Measurements from ENCODE around the gene CBL. TPM values are rescaled to one million over a fixed set of nuclear protein-coding genes. Genes with fewer than 3 reads are reported as not detected.

Gene CBL
- 10 to 100 TPM; 11.0 to 24.4 (median 13.1) TPM for total RNA-seq
- long read RNA-seq, donor 1, partial matches to known transcripts: 3 of 10 reads
- long read RNA-seq, donor 1, other reads (novel, unspliced or antisense): 7 of 10 reads
- long read RNA-seq, donor 2, full-length matches to known transcripts: 1 of 7 reads
- long read RNA-seq, donor 2, partial matches to known transcripts: 4 of 7 reads
- long read RNA-seq, donor 2, other reads (novel, unspliced or antisense): 2 of 7 reads

DNA sequence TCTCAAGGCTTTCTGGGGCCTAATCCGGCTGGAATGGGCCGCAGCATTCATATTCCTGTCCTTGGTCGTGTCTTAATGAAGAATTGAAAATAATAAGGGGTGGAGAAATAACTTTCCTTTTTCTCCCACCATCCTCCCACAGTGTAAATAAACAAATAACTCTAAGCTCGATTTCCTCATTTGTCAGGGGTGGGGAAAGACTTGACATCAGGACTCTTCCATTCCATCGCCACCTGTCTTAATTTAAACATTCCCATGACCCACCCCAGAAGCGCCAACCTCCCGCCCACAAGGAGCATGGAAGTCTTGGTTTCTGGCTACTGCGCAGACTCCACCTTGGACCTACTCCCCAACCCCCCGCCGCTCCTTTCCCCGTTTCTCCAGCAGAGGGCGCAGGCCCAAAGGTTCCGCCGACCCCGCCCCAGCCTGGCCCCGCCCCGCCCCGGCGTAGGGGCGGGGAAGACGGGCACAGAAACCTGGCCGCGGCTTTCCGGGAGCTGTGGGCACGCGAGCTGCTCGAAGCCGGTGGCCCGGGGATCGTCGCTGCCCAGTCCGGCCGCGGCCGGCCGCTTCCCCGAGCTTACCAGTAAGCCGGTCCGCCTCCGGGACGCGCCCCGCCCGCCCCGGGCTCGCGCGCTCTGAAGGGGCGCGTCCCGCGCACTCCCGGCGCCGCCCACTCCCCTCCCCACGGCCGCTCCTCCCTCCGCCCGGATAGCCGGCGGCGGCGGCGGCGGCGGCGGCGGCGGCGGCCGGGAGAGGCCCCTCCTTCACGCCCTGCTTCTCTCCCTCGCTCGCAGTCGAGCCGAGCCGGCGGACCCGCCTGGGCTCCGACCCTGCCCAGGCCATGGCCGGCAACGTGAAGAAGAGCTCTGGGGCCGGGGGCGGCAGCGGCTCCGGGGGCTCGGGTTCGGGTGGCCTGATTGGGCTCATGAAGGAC, at the start of gene CBL:
Gene CBL (plus strand): TSS at position 766 of the 937 bp plus-strand sequence. CDS start 79 bp downstream, at position 845.
- TF ChIP-seq, protein P1, sequence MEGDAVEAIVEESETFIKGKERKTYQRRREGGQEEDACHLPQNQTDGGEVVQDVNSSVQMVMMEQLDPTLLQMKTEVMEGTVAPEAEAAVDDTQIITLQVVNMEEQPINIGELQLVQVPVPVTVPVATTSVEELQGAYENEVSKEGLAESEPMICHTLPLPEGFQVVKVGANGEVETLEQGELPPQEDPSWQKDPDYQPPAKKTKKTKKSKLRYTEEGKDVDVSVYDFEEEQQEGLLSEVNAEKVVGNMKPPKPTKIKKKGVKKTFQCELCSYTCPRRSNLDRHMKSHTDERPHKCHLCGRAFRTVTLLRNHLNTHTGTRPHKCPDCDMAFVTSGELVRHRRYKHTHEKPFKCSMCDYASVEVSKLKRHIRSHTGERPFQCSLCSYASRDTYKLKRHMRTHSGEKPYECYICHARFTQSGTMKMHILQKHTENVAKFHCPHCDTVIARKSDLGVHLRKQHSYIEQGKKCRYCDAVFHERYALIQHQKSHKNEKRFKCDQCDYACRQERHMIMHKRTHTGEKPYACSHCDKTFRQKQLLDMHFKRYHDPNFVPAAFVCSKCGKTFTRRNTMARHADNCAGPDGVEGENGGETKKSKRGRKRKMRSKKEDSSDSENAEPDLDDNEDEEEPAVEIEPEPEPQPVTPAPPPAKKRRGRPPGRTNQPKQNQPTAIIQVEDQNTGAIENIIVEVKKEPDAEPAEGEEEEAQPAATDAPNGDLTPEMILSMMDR (IDR thresholded peaks at IDR 0.05): peak; percentile 91
- ATAC-seq (peak; percentile 97), DNase-seq (peak; percentile 96 to 99 (median 99))
- Histone ChIP-seq H3K4me3 (peak within 1 kb of the TSS; percentile 76), H3K36me3 (ENCODE audit: low read depth) (no peaks in the 10 kb centered on the region), H3K9me3 (no peaks in the 10 kb centered on the region), H3K4me1 (ENCODE audit: low read depth) (peaks cover 7% of the 10 kb centered on the region)
- intact Hi-C loops (cut with DNase I, micrococcal nuclease): loop anchor here in 1 of 2 donors (10.0 kb wide), 1 partner anchor 119 kb away; no protein-coding TSS in a partner anchor

GRCh38 chr11:119156496-119156895, 49.6 kb upstream of the CBL start:
- no peaks in the 10 kb centered on the region for H3K4me1 ChIP-seq (ENCODE audit: low read depth)
- no peak for ATAC-seq

GRCh38 chr11:119157063-119157462, 49.1 kb upstream of the CBL start:
- H3K4me1 ChIP-seq (ENCODE audit: low read depth): no peaks in the 10 kb centered on the region
- TF ChIP-seq, protein P1 (IDR thresholded peaks at IDR 0.05): no peak
- intact Hi-C loops (cut with DNase I, micrococcal nuclease): no loop called here
- H3K4me3 ChIP-seq: no peak overlapping the region
- ATAC-seq: no peak
- H3K9me3 ChIP-seq: no peaks in the 10 kb centered on the region
- H3K36me3 ChIP-seq (ENCODE audit: low read depth): no peaks in the 10 kb centered on the region
- DNase-seq: peak in 1 of 3 donors; percentile 2

More at GRCh38 chr11:119156496-119156895, 49.6 kb upstream of the CBL start:
- Histone ChIP-seq H3K4me3 (no peak overlapping the region), H3K9me3 (no peaks in the 10 kb centered on the region), H3K36me3 (ENCODE audit: low read depth) (no peaks in the 10 kb centered on the region)
- TF ChIP-seq, protein P1 (IDR thresholded peaks at IDR 0.05): no peak
- intact Hi-C loops (cut with DNase I, micrococcal nuclease): no loop called here
- DNase-seq: peak in 1 of 3 donors; percentile 3

DNA sequence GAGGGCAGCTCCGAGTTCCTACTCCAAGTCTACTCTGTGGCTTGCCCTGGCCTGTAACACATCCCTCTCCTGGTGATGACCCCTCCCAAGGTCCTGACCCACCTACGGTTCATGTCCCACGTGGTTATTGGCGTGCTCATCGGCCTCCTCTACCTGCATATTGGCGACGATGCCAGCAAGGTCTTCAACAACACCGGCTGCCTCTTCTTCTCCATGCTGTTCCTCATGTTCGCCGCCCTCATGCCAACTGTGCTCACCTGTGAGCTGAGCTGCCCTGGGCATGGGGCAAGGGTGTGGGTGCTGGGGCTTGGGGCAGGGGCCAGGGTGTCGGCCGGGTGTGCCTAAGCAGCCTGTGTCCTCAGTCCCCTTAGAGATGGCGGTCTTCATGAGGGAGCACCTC, 47.7 kb upstream of the CBL start:
- Histone ChIP-seq H3K4me1 (ENCODE audit: low read depth) (no peaks in the 10 kb centered on the region), H3K4me3 (no peak overlapping the region), H3K9me3 (no peaks in the 10 kb centered on the region), H3K36me3 (ENCODE audit: low read depth) (no peaks in the 10 kb centered on the region)
- intact Hi-C loops (cut with DNase I, micrococcal nuclease): no loop called here
- ATAC-seq (no peak), DNase-seq (peak in 1 of 3 donors; percentile 13)
- TF ChIP-seq, protein P1 (IDR thresholded peaks at IDR 0.05): no peak

- intact Hi-C loops (cut with DNase I, micrococcal nuclease): no loop called here
- Histone ChIP-seq H3K9me3 (no peaks in the 10 kb centered on the region), H3K36me3 (ENCODE audit: low read depth) (no peaks in the 10 kb centered on the region), H3K4me3 (no peak overlapping the region), H3K4me1 (ENCODE audit: low read depth) (no peaks in the 10 kb centered on the region)
- DNase-seq (no peak), ATAC-seq (no peak)
- TF ChIP-seq, protein P1 (IDR thresholded peaks at IDR 0.05): no peak
These were observed 46.0 kb upstream of the CBL start for GRCh38 chr11:119160151-119160550.
